ENCODE results near the gene GDF3. TPM values are rescaled to one million over a fixed set of nuclear protein-coding genes. Genes with fewer than 3 reads are reported as not detected.
A peak's percentile ranks its signal among the peaks of the same experiment; 100 is the strongest.

Gene GDF3
- total RNA-seq, 1 donor from 2014 or later = not detected

DNA sequence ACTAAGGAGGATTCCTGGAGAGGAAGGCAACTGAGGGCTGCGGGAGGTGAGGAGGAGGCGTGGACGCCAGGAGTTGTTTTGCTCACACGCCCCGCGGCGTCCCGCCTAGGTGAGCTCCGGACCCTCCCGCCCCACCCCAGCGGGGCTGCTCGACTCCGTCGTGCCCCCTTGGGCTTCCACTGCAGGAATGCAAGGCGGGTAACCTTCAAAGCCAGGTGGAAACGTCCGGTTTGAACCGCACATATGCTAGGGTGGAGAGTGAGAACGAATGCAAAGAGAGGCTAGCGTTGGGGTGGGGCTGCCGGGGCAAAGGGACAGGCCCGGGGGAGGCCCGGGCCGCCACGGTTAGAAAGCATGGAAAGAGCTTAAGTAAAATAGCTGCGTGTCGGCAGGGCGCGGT, 10.3 kb upstream of the GDF3 start:
- intact Hi-C loops (cut with DNase I) = no loop called here
- Histone ChIP-seq H3K36me3 (no peaks in the 10 kb centered on the region), H3K9me3 (no peaks in the 10 kb centered on the region), H3K4me3 (no peak overlapping the region), H3K27ac (no peak overlapping the region), H3K4me1 (no peaks in the 10 kb centered on the region), H3K27me3 (no peaks in the 10 kb centered on the region)
- TF ChIP-seq, protein P1, sequence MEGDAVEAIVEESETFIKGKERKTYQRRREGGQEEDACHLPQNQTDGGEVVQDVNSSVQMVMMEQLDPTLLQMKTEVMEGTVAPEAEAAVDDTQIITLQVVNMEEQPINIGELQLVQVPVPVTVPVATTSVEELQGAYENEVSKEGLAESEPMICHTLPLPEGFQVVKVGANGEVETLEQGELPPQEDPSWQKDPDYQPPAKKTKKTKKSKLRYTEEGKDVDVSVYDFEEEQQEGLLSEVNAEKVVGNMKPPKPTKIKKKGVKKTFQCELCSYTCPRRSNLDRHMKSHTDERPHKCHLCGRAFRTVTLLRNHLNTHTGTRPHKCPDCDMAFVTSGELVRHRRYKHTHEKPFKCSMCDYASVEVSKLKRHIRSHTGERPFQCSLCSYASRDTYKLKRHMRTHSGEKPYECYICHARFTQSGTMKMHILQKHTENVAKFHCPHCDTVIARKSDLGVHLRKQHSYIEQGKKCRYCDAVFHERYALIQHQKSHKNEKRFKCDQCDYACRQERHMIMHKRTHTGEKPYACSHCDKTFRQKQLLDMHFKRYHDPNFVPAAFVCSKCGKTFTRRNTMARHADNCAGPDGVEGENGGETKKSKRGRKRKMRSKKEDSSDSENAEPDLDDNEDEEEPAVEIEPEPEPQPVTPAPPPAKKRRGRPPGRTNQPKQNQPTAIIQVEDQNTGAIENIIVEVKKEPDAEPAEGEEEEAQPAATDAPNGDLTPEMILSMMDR (IDR thresholded peaks at IDR 0.05) = no peak
- no peak for DNase-seq (ENCODE audit: low spot score in 2 of 2)

DNA sequence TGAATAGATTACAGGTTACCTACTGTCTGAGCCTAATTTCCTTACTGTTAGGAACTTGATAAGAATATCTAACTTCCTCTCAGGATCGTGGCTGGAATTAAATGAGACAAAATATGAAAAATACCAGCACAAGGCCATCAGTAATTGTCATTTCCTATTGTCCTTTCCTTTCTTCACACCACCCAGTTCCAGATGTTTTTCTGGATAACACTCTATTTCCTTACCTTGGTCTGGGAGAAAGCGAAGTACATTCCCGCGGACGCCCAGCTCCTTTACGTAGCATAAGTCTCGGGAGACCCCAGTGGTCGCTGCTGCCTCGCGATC, 376 bp downstream of the GDF3 start:
- DNase-seq (ENCODE audit: low spot score in 2 of 2) = no peak
- H3K4me3 ChIP-seq = peak overlapping the region in 1 of 2 donors; percentile 34
- H3K9me3 ChIP-seq = no peaks in the 10 kb centered on the region
- H3K4me1 ChIP-seq = no peaks in the 10 kb centered on the region
- no peaks in the 10 kb centered on the region for H3K36me3 ChIP-seq
- no peak overlapping the region for H3K27ac ChIP-seq
- no peaks in the 10 kb centered on the region for H3K27me3 ChIP-seq
- intact Hi-C loops (cut with DNase I) = no loop called here
- TF ChIP-seq, protein P1 (IDR thresholded peaks at IDR 0.05) = no peak

DNA sequence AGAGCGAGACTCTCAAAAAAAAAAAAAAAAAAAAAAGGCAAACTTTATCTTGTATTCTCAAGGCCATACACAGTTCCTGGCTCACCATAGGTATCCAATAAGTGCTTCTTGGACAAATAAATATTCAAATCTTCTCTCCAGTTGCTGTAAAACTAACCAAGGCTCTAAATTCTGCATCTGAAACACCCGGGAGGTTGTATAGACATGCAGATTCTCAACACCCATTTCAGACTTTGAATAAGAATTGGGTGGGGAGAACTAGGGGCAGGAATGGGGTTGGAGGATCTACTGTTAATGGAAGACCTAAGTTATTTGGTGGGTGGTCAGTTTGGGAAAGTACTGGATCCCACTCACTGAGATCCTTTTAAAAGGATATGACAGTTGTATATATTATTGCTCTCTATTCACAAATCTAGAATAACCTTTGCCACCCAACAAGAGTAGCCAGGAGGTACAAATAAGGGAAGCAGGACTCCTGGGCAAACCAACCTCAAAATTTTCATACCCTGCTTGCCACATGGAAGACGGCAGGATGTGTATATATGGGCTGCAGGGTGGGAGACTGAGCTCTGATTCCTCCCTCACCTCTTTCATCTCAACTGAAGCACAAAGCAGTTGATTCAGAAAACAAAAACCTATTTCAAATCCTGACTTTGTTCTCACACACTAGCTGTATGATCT, 879 bp downstream of the GDF3 start:
- Histone ChIP-seq H3K4me3 (no peak overlapping the region), H3K36me3 (no peaks in the 10 kb centered on the region), H3K4me1 (no peaks in the 10 kb centered on the region), H3K27me3 (no peaks in the 10 kb centered on the region), H3K9me3 (no peaks in the 10 kb centered on the region), H3K27ac (no peak overlapping the region)
- intact Hi-C loops (cut with DNase I) = no loop called here
- no peak for DNase-seq (ENCODE audit: low spot score in 2 of 2)
- TF ChIP-seq, protein P1 (IDR thresholded peaks at IDR 0.05) = no peak

DNA sequence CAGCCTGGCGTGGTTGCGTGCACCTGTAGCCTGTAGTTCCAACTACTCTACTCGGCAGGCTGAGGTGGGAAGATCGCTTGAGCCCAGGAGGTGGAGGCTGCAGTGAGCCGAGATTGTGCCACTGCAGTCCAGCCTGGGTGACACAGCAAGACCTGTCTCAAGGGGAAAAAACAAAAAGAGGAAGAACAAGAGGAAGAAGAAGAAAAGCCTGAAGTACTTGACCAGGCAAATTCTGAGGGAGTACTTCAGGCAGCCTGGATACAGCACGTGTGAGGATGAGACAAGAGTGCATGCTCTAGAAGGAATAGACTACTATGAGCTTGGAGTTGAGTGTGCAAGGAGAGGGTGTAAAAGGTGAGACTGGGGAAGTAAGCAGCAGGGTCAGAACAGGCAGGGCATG, 1.8 kb downstream of the GDF3 start:
- no peaks in the 10 kb centered on the region for H3K4me1 ChIP-seq
- no peaks in the 10 kb centered on the region for H3K36me3 ChIP-seq
- H3K4me3 ChIP-seq = no peak overlapping the region
- H3K27me3 ChIP-seq = no peaks in the 10 kb centered on the region
- no peak for DNase-seq (ENCODE audit: low spot score in 2 of 2)
- TF ChIP-seq, protein P1 (IDR thresholded peaks at IDR 0.05) = no peak
- H3K27ac ChIP-seq = no peak overlapping the region
- intact Hi-C loops (cut with DNase I) = no loop called here
- H3K9me3 ChIP-seq = no peaks in the 10 kb centered on the region

DNA sequence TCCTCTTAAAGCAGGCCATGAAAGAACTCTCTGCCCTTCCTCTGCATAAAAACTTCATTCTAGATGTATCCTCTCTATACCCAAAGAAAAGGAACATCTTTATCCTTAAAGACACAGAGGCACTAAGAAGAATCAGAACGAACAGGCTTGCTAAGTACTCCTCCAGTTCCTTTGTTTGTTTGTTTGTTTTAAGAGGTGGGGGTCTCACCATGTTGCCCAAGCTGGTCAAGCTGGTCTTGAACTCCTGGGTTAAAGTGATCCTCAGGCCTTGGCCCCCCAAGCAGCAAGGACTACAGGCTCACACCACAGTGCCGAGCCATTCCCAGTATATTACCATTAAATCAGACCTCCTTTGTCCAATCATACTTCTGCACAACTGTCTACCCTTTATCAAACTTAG, 14.0 kb downstream of the GDF3 start:
- no peak overlapping the region for H3K4me3 ChIP-seq
- TF ChIP-seq, protein P1 (IDR thresholded peaks at IDR 0.05) = no peak
- H3K27ac ChIP-seq = no peak overlapping the region
- H3K27me3 ChIP-seq = no peaks in the 10 kb centered on the region
- no peaks in the 10 kb centered on the region for H3K36me3 ChIP-seq
- no peaks in the 10 kb centered on the region for H3K9me3 ChIP-seq
- H3K4me1 ChIP-seq = no peaks in the 10 kb centered on the region
- intact Hi-C loops (cut with DNase I) = no loop called here
- no peak for DNase-seq (ENCODE audit: low spot score in 2 of 2)
